Mammary epithelial cell (primary cell): ENCODE results near the gene CORIN.

Experiments
- EZH2 ChIP-seq: IDR thresholded peaks from 2 replicates; pipeline ENCODE4 v1.6.1; 2012; ENCODE audit warnings: low read length, inconsistent platforms, borderline replicate concordance
- TF ChIP-seq, protein P1 (sequence below), 2 donors: IDR thresholded peaks in 1 of 2; conservative IDR thresholded peaks in 1 of 2; 2 replicates each; pipeline ENCODE4 v1.5.1; 2011 to 2012; ENCODE audit warnings: inconsistent platforms in 2 of 2, low read length in 2 of 2, mild to moderate bottlenecking in 2 of 2, control low read depth in 1 of 2, low read depth in 1 of 2; ENCODE audit not compliant: insufficient read depth in 1 of 2; ENCODE audit errors: extremely low read depth in 1 of 2

DNA sequence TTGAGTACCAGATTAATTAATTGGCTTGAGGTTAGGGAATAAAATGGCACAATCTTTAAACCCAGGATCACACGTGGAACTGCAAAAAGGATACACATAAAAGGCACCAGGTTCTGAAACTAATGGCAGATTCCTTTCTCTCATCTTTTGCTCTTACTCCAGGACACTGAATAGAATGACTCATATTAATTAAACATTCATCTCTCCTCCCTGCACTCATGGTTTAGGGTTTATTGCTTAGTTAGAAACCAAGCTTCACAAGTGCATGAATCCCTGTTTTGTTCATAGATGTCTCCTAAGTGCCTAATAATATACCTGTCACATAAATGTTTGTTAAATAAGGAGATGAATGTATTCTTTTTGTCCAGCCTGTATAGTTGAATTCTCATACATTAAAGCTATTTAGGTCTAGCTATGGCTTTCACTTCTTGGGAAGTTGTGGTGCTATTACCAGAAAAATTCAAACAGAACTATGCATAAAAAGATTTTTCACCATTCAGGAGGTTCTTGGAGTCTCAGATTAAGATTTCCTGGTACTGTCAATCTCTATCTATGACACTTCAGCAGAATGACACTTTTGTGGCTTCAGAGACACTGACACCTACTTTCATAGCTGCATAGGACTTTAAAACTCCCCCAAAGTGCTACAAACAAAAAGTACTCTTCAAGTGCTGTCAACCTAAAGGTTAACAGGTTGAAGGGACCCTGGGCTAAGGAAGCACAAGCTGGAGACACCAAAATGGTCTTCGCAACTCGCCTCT, 7.4 kb downstream of the CORIN start:
- TF ChIP-seq, protein P1, sequence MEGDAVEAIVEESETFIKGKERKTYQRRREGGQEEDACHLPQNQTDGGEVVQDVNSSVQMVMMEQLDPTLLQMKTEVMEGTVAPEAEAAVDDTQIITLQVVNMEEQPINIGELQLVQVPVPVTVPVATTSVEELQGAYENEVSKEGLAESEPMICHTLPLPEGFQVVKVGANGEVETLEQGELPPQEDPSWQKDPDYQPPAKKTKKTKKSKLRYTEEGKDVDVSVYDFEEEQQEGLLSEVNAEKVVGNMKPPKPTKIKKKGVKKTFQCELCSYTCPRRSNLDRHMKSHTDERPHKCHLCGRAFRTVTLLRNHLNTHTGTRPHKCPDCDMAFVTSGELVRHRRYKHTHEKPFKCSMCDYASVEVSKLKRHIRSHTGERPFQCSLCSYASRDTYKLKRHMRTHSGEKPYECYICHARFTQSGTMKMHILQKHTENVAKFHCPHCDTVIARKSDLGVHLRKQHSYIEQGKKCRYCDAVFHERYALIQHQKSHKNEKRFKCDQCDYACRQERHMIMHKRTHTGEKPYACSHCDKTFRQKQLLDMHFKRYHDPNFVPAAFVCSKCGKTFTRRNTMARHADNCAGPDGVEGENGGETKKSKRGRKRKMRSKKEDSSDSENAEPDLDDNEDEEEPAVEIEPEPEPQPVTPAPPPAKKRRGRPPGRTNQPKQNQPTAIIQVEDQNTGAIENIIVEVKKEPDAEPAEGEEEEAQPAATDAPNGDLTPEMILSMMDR (conservative IDR thresholded peaks at IDR 0.05 in 1 of 2, IDR thresholded peaks at IDR 0.05 in 1 of 2; ENCODE audit: extremely low read depth in 1 of 2, insufficient read depth in 1 of 2, low read depth in 1 of 2, low read length in 2 of 2), result no peak
- TF ChIP-seq EZH2, result no peak
